ENCODE measurements around the gene DLG2. TPM values are rescaled to one million over a fixed set of nuclear protein-coding genes. Genes with fewer than 3 reads are reported as not detected.

Gene DLG2
- total and polyA plus RNA-seq, 2 of the 8 experiments (the other 6 are each of a cell fraction or from before 2014, with no cell fraction given): 1.7 to 14.3 TPM

- H3K56ac ChIP-seq (replicated peaks; ENCODE audit: insufficient read length, low read depth, low read length): peak within 1 kb of the TSS; percentile 87
- H4K8ac ChIP-seq (ENCODE audit: extremely low read depth, insufficient read depth, low read length): peak within 1 kb of the TSS; percentile 99
- peaks cover 15 to 20% of the 10 kb centered on the region in 2 experiments for H4K20me1 ChIP-seq (replicated peaks in 1 of 2; ENCODE audit: control insufficient read depth in 1 of 2, insufficient read depth in 2 of 2, low read length in 2 of 2)
- H3K4me2 ChIP-seq (ENCODE audit: insufficient read depth in 1 of 2, low read depth in 2 of 2, low read length in 2 of 2): peak within 1 kb of the TSS; percentile 74 to 97
- H3K23me2 ChIP-seq (ENCODE audit: low read depth, low read length): peaks cover 3% of the 10 kb centered on the region; the same call in 1 of the 2 replicates
- H3K27ac ChIP-seq (ENCODE audit: low read depth, low read length): peak within 1 kb of the TSS; percentile 90
- H3K79me1 ChIP-seq (ENCODE audit: low read depth, low read length): no peaks in the 10 kb centered on the region
- H3K18ac ChIP-seq (ENCODE audit: extremely low read depth, low read length): peak within 1 kb of the TSS; percentile 89
- no peak within 1 kb of the TSS for H2BK120ac ChIP-seq (replicated peaks; ENCODE audit: low read depth, low read length)
- peaks cover 21 to 50% of the 10 kb centered on the region in 2 experiments for H3K79me2 ChIP-seq (ENCODE audit: control insufficient read depth in 1 of 2, insufficient read depth in 2 of 2, low read length in 2 of 2)
- peaks cover 0 to 3% (median 0%) of the 10 kb centered on the region in 4 experiments; a peak in 3 of 7 replicates for H3K4me1 ChIP-seq (replicated peaks in 1 of 4; ENCODE audit: control insufficient read depth in 3 of 4, insufficient read depth in 4 of 4, low read length in 3 of 4)
- no peak within 1 kb of the TSS for H2BK15ac ChIP-seq (ENCODE audit: low read length)
- H2BK5ac ChIP-seq (ENCODE audit: low read depth, low read length): peak within 1 kb of the TSS; percentile 78
- ChIA-PET CTCF (ENCODE audit: partially characterized antibody) (interaction anchor here (0.6 to 3.2 kb wide), 3 partner anchors 15 to 190 kb away, joined by 3 to 6 read pairs (median 4); partner anchors contain the start of gene CCDC83), POLR2A (ENCODE audit: partially characterized antibody) (interaction anchor here (0.8 to 9.9 kb wide), 19 partner anchors 8 to 630 kb away, joined by 3 to 105 read pairs (median 4); partner anchors contain the start of genes CCDC83, DLG2, TMEM126A and TMEM126B)
- H4K5ac ChIP-seq (ENCODE audit: insufficient read length, low read depth, low read length): peak within 1 kb of the TSS; percentile 92
- no peak within 1 kb of the TSS for H3K23ac ChIP-seq (ENCODE audit: insufficient read length)
- H2AK5ac ChIP-seq (ENCODE audit: low read depth, low read length): no peak within 1 kb of the TSS
- H2BK20ac ChIP-seq (ENCODE audit: low read length): no peak within 1 kb of the TSS
- FAIRE-seq: peak; percentile 7
- H3K9me3 ChIP-seq (ENCODE audit: insufficient read depth in 2 of 2, low read depth in 1 of 2, low read length in 1 of 2): no peaks in the 10 kb centered on the region
- peaks cover 0 to 28% (median 7%) of the 10 kb centered on the region in 4 experiments; a peak in 4 of 8 replicates for H3K36me3 ChIP-seq (ENCODE audit: control insufficient read depth in 2 of 4, insufficient read depth in 4 of 4, low read length in 3 of 4)
- peak within 1 kb of the TSS; percentile 95; the same call in 1 of the 2 replicates for H2AFZ ChIP-seq (ENCODE audit: low read length)
- WGBS, 2 experiments (ENCODE audit: extremely low coverage in 1 of 2, insufficient coverage in 1 of 2, insufficient read length in 1 of 2, insufficient replicate concordance in 2 of 2, low coverage in 1 of 2, low lambda C conversion rate in 2 of 2, missing lambda C conversion rate in 1 of 2): 3% methylated on average over 50 of the region's 67 CpGs; no CpG with 5 or more reads in 1 of the 2 experiments
- H3K9ac ChIP-seq (replicated peaks in 1 of 4; ENCODE audit: extremely low read depth in 1 of 4, low read depth in 3 of 4, low read length in 3 of 4): peak within 1 kb of the TSS; percentile 95 to 97 (median 96)
- H4K91ac ChIP-seq (replicated peaks; ENCODE audit: insufficient read length, low read length): no peak within 1 kb of the TSS
- peak; percentile 69 to 95 for DNase-seq (ENCODE audit: low read depth in 1 of 2, low spot score in 2 of 2)
- H3K14ac ChIP-seq (ENCODE audit: insufficient read length): no peak within 1 kb of the TSS
- no peak within 1 kb of the TSS for H3K4ac ChIP-seq (replicated peaks; ENCODE audit: insufficient read length, low read depth, low read length)
- H2BK12ac ChIP-seq (ENCODE audit: low read depth, low read length): no peak within 1 kb of the TSS
- H3K4me3 ChIP-seq (ENCODE audit: extremely low read depth in 1 of 4, insufficient read depth in 2 of 4, low read depth in 3 of 4, low read length in 4 of 4): peak within 1 kb of the TSS; percentile 81 to 98 (median 92)
- no peaks in the 10 kb centered on the region for H3K27me3 ChIP-seq (replicated peaks in 1 of 4; ENCODE audit: control insufficient read depth in 3 of 4, extremely low read depth in 1 of 4, insufficient read depth in 3 of 4, low read length in 3 of 4)
- TF ChIP-seq NANOG (IDR thresholded peaks at IDR 0.05; ENCODE audit: insufficient read depth, low read depth, low read length, poor library complexity, severe bottlenecking): no peak
- peak; percentile 65 for TF ChIP-seq ASH2L (IDR thresholded peaks at IDR 0.05; ENCODE audit: low read length)
- TF ChIP-seq POLR2AphosphoS5 (IDR thresholded peaks at IDR 0.05; ENCODE audit: low read depth, low read length): peak; percentile 97
- TF ChIP-seq PHF8 (conservative IDR thresholded peaks at IDR 0.05; ENCODE audit: low read depth, low read length): peak; percentile 99
- TF ChIP-seq JUND (IDR thresholded peaks at IDR 0.05; ENCODE audit: low read length): peak; percentile 66
- peak; percentile 73 for TF ChIP-seq CREB1 (IDR thresholded peaks at IDR 0.05)
- no peak for TF ChIP-seq CTBP2 (IDR thresholded peaks at IDR 0.05; ENCODE audit: borderline replicate concordance, insufficient read depth, insufficient read length, low read length)
- peak; percentile 50; the same call in 1 of the 2 replicates for TF ChIP-seq MAX (IDR thresholded peaks at IDR 0.05)
- TF ChIP-seq BRCA1 (IDR thresholded peaks at IDR 0.05; ENCODE audit: low read depth, low read length): peak; percentile 84
- peak; percentile 91 for TF ChIP-seq BACH1 (IDR thresholded peaks at IDR 0.05; ENCODE audit: low read length)
- peak; percentile 82 to 97 for TF ChIP-seq POLR2A (IDR thresholded peaks at IDR 0.05; ENCODE audit: control extremely low read depth in 1 of 2, low read depth in 2 of 2, low read length in 2 of 2)
These were observed 37.7 kb upstream of the DLG2 start, which contains the start of gene CREBZF for GRCh38 chr11:85664615-85665481. Gene CREBZF (minus strand): TSS chr11:85665129. CDS start chr11:85664875, 254 bp downstream.
